ENCODE data around the gene LRRC45.

Gene LRRC45

GRCh38 chr17:82023447-82024241 is 539 bp downstream of the LRRC45 start:
- TF ChIP-seq CTCF (IDR thresholded peaks at IDR 0.05; ENCODE audit: low read depth, low read length) (no peak), EZH2phosphoT487 (IDR thresholded peaks at IDR 0.05; ENCODE audit: low read depth) (no peak)
- Histone ChIP-seq H3K9me3 (ENCODE audit: insufficient read depth, low read length) (no peaks in the 10 kb centered on the region), H3K4me3 (ENCODE audit: low read length) (peak overlapping the region; percentile 88), H3K79me2 (ENCODE audit: low read length) (peaks cover 15% of the 10 kb centered on the region), H3K27me3 (ENCODE audit: low read depth, low read length) (no peaks in the 10 kb centered on the region), H3K4me1 (ENCODE audit: low read length) (peaks cover 35% of the 10 kb centered on the region), H2AFZ (ENCODE audit: low read depth, low read length) (peak overlapping the region; percentile 3; the same call in 1 of the 2 replicates), H3K36me3 (replicated peaks; ENCODE audit: low read depth, low read length) (no peaks in the 10 kb centered on the region), H3K9ac (ENCODE audit: low read length) (peak overlapping the region; percentile 65), H3K27ac (ENCODE audit: low read length) (no peak overlapping the region), H4K20me1 (ENCODE audit: insufficient read depth, low read length) (peaks cover 13% of the 10 kb centered on the region), H3K4me2 (ENCODE audit: low read length) (peak overlapping the region; percentile 97)

DNA sequence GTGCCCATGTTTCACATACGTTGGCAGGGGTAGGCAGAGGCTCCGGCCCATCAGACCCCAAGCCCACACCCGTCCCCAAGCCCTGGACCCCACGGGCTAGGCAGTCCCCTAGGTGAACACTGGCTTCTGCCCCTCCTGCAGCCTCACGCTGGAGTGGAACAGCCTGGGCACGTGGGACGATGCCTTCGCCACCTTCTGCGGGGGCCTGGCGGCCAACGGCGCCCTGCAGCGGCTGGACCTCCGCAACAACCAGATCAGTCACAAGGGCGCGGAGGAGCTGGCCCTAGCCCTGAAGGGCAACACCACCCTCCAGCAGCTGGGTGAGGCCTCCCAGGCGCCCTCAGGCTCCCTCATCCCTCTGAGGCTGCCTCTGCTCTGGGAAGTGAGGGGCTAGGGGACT is 1.8 kb downstream of the LRRC45 start:
- Histone ChIP-seq H3K4me1 (ENCODE audit: low read length) (peaks cover 39% of the 10 kb centered on the region), H3K4me2 (ENCODE audit: low read length) (no peak overlapping the region), H3K27me3 (ENCODE audit: low read depth, low read length) (no peaks in the 10 kb centered on the region), H4K20me1 (ENCODE audit: insufficient read depth, low read length) (peaks cover 13% of the 10 kb centered on the region), H3K4me3 (ENCODE audit: low read length) (no peak overlapping the region), H3K27ac (ENCODE audit: low read length) (no peak overlapping the region), H3K9ac (ENCODE audit: low read length) (no peak overlapping the region), H3K9me3 (ENCODE audit: insufficient read depth, low read length) (no peaks in the 10 kb centered on the region), H2AFZ (ENCODE audit: low read depth, low read length) (no peak overlapping the region), H3K79me2 (ENCODE audit: low read length) (peaks cover 15% of the 10 kb centered on the region), H3K36me3 (replicated peaks; ENCODE audit: low read depth, low read length) (no peaks in the 10 kb centered on the region)
- no peak for TF ChIP-seq EZH2phosphoT487 (IDR thresholded peaks at IDR 0.05; ENCODE audit: low read depth)
- no peak for TF ChIP-seq CTCF (IDR thresholded peaks at IDR 0.05; ENCODE audit: low read depth, low read length)

DNA sequence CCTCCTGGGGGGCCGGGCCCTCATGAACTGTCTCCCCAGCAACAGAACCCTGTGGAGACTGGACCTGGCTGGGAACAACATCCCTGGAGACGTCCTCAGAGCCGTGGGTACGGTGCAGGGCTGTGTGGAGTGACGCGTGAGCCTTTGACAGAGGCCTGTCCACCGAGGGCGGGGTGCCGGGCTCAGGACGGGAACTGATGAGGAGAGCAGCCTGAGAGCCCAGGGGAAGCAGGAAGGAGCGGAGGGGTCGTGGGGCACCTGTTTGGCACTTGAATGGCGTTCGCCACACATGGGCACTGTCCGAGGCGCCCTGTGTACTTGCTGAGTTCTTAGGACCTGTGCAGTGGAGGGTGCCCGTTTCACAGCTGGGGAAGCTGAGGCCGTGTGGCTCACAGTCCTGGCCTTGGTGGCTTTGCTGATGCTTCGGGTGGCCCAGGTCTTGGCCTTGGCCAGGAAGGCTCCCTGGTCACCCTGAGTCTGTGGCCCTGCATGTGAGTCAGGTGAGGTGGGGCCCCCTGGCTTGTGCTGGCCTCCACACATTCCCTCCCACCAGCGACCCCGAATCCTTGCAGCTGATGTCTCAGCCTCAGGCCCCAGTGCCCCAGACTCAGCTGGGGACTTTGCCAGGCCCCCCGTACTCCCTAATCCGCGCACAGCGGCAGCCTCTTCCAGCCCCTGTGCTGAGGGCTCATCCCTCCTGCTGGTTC is 2.4 kb downstream of the LRRC45 start:
- Histone ChIP-seq H3K9me3 (ENCODE audit: insufficient read depth, low read length) (no peaks in the 10 kb centered on the region), H2AFZ (ENCODE audit: low read depth, low read length) (no peak overlapping the region), H3K4me1 (ENCODE audit: low read length) (peaks cover 39% of the 10 kb centered on the region), H3K36me3 (replicated peaks; ENCODE audit: low read depth, low read length) (no peaks in the 10 kb centered on the region), H3K79me2 (ENCODE audit: low read length) (peaks cover 15% of the 10 kb centered on the region), H3K27me3 (ENCODE audit: low read depth, low read length) (no peaks in the 10 kb centered on the region), H3K9ac (ENCODE audit: low read length) (no peak overlapping the region), H3K27ac (ENCODE audit: low read length) (no peak overlapping the region), H4K20me1 (ENCODE audit: insufficient read depth, low read length) (peaks cover 9% of the 10 kb centered on the region), H3K4me3 (ENCODE audit: low read length) (no peak overlapping the region), H3K4me2 (ENCODE audit: low read length) (no peak overlapping the region)
- no peak for TF ChIP-seq CTCF (IDR thresholded peaks at IDR 0.05; ENCODE audit: low read depth, low read length)
- TF ChIP-seq EZH2phosphoT487 (IDR thresholded peaks at IDR 0.05; ENCODE audit: low read depth), result no peak

GRCh38 chr17:82028246-82028645 is 5.1 kb downstream of the LRRC45 start:
- Histone ChIP-seq H4K20me1 (ENCODE audit: insufficient read depth, low read length) (no peaks in the 10 kb centered on the region), H3K27ac (ENCODE audit: low read length) (peak overlapping the region; percentile 64), H3K4me1 (ENCODE audit: low read length) (peaks cover 30% of the 10 kb centered on the region), H3K4me3 (ENCODE audit: low read length) (peak overlapping the region; percentile 52), H3K36me3 (replicated peaks; ENCODE audit: low read depth, low read length) (no peaks in the 10 kb centered on the region), H3K9ac (ENCODE audit: low read length) (peak overlapping the region; percentile 37; the same call in 1 of the 2 replicates), H3K9me3 (ENCODE audit: insufficient read depth, low read length) (no peaks in the 10 kb centered on the region), H2AFZ (ENCODE audit: low read depth, low read length) (no peak overlapping the region), H3K27me3 (ENCODE audit: low read depth, low read length) (no peaks in the 10 kb centered on the region), H3K79me2 (ENCODE audit: low read length) (no peaks in the 10 kb centered on the region), H3K4me2 (ENCODE audit: low read length) (peak overlapping the region; percentile 70)
- TF ChIP-seq EZH2phosphoT487 (IDR thresholded peaks at IDR 0.05; ENCODE audit: low read depth) (no peak), CTCF (IDR thresholded peaks at IDR 0.05; ENCODE audit: low read depth, low read length) (no peak)
